PFSK-1 (cell line): ENCODE data around the gene MFSD11.

Source experiments
- FOXP2 ChIP-seq: optimal IDR thresholded peaks from 2 replicates; pipeline ENCODE3; 2011; ENCODE audit warnings: borderline replicate concordance, control low read depth, inconsistent platforms; ENCODE audit not compliant: insufficient read depth; ENCODE audit errors: extremely low read length, extremely low read depth
- POLR2AphosphoS5 ChIP-seq: IDR thresholded peaks from 2 replicates; pipeline ENCODE4 v1.6.1; 2012; ENCODE audit warnings: low read depth, mild to moderate bottlenecking, control low read depth, low read length, moderate library complexity
- REST ChIP-seq, 2 experiments: IDR thresholded peaks; 2 replicates each; pipeline versions ENCODE4 v1.6.1 to v1.8.0; 2011 to 2012; ENCODE audit warnings: low read depth in 2 of 2, low read length in 2 of 2, control low read depth in 1 of 2, inconsistent platforms in 1 of 2, mild to moderate bottlenecking in 1 of 2, moderate library complexity in 1 of 2; ENCODE audit not compliant: insufficient read depth in 1 of 2
- SIN3A ChIP-seq: IDR thresholded peaks from 2 replicates; pipeline ENCODE4 v1.6.1; 2012; ENCODE audit warnings: mild to moderate bottlenecking, low read length, moderate library complexity, borderline replicate concordance; ENCODE audit not compliant: insufficient read depth
- TAF1 ChIP-seq: IDR thresholded peaks from 2 replicates; pipeline ENCODE4 v1.6.1; 2012; ENCODE audit warnings: low read length, control low read depth, borderline replicate concordance; ENCODE audit not compliant: insufficient read depth

- TF ChIP-seq TAF1 (no peak), POLR2AphosphoS5 (no peak), REST (IDR thresholded peaks at IDR 0.05; ENCODE audit: insufficient read depth in 1 of 2, low read depth in 2 of 2, low read length in 2 of 2) (no peak), FOXP2 (no peak), SIN3A (no peak)
Observed at GRCh38 chr17:76812263-76812662, 74.3 kb downstream of the MFSD11 start.
